ENCODE measurements around the gene ALK.
"Not testable (repeated sequence)": the region's sequence is repeated elsewhere in the genome, so short reads cannot be mapped to it uniquely, and the experiment has no call there.

ALK gene

DNA sequence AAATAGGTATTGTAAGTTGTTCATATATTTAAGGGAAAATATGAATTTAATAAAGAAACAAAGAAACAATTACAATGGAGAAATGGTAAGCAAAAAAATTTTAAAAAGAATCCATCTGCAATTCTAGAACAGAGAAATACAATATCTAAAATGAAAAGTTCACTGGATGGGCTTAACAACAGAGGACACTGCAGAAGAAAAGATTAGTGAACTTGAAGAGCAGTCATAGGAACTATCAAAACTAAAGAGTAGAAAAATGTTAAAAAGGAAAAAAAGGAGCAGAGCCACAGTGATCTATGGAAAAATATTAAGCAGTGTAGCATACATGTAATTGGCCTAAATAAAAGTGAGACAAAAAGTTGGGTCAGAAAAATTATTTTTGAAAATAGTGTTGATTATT, 83.5 kb downstream of the ALK start:
- no peak for DNase-seq

DNA sequence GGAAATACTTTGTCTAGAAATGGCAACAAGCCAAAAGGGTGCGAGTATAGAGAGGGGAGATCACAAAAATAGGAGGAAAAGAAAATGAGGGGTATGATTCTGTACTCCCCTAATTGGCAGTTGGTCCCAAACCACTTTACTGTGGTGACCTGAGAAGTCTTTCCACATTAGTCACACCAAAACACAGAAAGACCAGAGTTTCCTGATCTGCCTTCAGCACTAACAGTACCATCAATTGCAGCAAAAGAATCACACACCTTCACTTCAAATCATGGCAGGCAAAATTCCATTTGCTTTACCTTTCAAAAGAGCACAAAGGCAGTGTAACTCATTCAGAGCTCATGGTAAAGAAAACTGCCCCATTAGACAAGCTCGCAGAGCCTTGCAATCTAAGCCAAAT, 86.8 kb downstream of the ALK start:
- DNase-seq: no peak

DNA sequence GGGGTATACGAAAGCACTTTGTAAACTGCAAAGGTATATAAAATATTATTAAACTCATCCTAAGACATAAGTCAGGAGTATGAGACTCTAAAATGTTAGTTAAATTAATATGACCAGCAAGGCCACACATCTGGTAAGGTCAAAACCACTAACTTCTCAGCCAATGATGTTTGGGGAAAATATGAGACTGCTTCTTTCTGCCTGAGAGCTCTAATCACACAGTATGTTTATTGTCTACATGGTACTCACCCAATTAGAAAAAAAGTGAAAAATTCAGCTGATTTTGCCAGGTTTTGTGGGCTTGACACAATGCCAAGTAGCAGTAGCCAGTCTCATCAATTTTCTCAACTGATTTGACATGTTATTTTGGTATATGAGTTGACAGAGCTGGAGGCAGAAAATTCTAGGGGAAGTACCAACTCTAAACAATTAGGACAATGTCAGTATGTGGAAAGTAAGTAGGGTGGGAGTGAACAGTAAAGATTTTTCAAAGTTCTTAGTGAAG, 87.3 kb downstream of the ALK start:
- no peak for DNase-seq

DNA sequence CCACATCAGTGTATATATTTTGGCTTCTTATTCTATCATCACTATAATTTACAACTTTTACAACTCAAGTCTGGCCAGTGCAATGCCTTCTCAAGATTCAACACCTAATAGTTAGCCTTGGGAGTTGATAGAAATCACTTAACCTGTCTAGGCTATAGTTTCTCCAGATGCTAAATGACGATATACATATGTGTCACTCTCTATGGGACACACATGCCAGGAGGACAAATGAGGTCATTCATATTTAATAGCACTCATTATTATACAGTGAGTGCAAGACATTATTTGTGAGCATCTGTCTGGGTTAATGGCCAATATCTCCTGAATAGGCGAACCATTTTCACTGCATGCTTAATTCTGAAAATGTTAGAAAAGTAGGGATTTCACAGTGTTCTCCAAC, 89.8 kb downstream of the ALK start:
- no peak for DNase-seq

DNA sequence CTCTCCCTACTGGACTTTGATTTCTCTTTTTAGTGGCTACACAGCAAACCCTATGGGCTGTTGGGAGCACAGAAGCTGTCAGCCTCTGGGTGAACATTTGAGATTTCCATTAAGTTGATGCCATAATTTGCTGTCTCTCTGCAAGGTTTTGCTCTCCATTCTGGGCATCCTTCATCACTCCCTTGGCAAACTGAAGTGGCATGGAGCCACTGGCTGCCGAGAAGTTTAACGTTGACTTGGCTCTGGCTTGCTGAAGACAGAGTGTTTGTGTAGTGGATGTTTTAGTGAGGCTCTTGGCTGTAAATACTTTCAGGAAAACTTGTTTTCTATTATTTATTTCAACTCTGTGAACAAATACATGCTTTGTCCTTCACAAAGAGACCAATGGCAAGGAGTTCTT, 91.5 kb downstream of the ALK start:
- no peak for DNase-seq

DNA sequence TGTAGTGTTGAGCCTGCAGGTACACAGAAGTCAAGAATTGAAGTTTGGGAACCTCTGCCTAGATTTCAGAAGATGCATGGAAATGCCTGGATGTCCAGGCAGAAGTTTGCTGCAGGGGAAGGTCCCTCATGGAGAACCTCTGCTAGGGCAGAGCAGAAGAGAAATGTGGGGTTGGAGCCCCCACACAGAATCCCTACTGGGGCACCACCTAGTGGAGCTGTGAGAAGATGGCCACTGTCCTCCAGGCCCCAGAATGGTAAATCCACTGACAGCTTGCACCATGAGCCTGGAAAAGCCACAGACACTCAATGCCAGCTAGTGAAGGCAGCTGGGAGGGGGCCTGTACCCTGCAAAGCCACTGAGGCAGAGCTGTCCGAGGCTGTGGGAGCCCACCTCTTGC, 97.2 kb downstream of the ALK start:
- not testable (repeated sequence) for DNase-seq

DNA sequence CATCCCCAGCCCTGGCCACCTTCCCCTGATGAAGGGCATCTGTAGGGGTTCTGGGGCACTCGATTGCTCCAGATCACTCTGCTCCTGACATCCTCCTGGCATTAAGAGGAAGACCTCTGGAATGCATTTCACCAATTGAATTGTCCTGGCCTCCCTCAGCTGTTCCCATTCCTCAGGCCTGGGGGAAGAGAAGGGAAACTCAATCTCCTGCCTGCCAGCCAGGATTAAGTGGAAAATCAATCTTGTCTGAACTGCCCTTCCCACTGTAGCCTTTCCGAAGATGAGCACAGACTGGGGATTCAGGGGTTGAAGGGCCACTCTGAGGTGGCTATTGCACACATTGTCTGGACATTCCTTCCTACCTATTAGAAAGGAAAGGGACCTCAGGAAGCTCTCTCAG, 99.8 kb downstream of the ALK start:
- peak; percentile 36 for DNase-seq

DNA sequence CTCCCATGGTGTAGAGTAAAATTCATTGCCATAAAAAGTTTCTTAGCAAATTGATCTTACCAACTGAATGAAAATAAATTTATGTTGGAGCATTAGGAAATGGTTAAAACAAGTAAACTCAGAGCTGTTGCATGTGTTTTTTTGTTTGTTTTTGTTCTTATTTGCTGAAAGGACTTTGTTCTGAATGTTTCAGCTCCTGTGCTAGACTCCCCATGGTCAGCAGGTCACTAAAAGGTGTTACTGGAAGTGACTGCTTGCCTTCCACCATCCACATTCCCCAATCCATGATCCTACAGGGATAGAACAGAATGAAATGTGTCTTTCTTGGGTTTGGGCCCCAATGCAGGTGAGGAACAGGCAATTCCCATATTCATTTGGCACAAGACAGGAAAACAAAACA, 101.8 kb downstream of the ALK start:
- no peak for DNase-seq

DNA sequence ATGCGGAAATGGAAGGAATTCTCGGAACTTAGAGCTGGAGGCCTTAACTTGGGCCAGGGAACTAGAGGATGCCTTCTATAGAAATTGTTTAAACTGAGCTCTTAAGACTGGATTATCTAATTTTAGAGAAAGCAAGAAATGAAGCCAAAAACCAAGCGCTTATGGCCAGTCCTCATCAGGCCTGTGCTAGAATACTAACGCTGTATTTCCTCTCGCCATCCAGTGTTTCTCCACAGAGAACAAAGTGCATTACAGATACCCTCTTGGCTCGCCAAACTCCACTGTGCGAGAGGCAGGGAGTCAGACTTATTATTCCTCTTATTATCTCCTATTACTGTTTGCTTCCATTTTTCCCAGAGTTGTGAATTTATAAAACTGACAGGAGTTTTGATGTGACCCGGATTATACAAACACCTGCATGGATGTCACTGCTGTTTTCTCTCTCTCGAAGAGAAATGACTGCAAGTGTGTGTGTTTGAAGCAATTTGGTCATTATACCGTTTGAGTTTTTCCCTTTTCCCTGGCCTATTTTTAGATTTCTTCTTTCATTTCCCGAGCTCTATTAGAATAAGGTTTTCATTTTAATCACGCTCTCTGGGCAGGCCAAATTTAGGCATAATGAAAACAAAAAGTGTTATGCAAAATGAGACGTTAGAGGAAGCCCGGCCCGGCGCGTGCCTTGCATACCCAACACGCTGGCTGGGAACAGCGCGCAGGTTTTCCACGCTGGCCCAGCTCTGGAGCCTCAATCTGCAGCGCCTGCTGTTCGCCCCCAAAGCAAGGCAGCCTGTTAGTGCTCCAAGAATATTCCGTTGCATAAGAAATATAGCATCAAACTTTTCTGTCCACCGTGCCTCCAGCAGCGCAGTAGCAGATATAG, 103.3 kb downstream of the ALK start:
- DNase-seq: no peak

DNA sequence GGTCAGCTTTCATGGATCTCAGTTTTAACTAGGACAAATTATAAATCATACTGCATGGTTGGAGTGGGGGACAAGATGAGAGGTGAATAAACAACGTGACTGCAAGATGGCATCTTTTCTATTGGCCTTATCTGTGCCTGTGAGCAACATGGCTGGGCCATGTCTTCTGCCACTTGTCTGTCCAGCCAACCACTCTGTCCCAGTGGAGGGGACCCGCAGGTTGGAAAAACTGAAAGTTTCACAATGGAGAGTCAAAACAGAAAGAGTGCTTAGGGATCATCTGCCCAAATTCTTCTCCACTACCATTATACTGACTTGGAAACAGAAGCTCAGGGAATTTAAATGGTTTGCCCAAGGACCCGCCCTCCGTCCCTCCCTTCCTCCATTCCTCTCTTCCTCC, 104.1 kb downstream of the ALK start:
- DNase-seq: no peak

DNA sequence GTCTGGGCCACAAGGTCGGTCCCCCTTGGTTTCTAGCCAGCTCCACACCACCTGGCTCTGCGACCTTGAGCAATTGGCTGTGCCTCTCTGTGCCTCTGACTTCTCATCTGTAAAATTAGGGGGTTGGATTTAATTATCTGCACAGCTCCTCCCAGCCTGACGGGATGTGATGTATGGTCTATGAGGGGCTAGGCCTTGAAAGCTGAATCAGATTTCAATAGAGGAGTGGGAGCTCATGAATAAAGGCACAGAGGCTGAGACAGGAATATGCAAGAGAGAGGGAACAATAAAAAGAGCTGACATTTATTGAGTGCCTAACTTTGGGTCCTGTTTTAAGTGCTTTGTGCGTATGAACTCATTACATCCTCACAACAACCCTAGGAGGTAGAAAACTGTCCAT, 104.7 kb downstream of the ALK start:
- DNase-seq: no peak

DNA sequence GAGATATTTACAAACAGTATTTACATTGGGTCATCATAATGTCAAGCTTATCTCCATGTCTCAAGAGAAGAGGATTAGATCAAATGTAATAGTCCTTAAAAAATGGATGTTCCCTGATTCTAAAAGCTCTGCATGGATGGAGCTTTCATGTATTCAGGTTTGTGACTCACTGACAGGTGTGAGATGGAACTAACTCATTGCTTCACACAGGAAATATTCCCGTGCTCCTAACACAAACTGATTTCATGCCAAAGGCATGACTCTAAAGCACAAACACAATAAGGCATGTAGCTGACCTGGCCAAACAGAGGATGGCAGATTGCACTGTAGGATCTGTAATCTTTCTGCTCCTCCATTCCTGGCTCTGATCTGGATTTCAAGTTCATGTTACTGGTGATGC, 110.0 kb downstream of the ALK start:
- no peak for DNase-seq

DNA sequence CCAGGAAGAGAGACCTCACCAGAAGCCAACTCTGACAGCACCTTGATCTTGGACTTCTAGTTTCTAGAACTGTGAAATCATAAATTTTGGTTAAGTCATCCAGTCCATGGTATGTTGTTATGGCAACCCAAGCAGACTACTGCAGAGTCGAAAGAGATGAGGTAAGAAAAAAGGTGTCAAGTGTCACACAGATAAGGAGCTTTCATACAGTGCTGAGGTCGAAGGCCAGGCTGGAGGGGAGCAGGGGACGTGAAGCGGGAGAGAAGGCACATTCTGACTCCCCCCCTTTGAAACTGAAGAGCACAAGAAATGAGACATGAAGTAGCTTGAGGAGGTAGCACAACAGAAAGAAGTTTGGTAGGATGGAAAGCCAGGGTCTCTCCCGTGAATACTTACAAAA, 110.4 kb downstream of the ALK start:
- no peak for DNase-seq

DNA sequence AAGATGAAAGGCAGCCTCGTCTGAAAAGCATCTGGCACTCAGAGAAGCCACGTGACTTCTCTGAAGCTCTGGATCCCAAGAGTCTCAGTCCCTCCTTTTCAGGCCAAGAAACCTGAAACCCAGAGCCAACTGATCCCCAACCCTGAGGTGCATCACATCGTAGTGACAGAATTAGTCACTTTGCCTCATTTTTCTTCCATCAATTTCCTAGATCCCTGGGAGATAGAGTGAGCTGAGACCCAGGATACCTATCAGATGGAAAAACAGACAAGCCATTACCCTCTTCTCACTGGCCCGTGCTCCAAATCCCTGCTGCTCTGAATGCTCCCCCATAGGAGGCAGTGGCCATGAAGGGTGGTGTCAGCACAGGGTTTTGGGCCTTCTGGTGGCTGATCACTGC, 113.1 kb downstream of the ALK start:
- DNase-seq: no peak

DNA sequence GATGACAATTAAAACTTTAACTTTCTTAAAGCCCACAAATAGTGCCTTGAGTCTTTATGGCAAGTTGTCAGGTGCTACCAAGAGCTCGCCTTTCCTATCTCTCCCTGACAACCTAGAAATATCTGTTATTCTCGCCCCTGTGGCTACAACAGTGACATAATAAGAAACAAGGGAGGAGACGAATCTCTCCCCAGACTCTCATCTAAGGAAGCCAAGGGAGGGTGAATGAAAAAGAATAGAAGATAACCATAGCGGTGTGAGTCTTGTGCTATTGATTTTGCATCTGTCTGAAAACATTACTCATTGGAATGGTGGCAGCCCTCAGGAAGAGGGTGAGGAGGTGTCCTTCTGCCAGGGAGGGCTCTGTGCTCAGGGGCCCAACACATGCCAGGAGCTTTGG, 114.3 kb downstream of the ALK start:
- no peak for DNase-seq

DNA sequence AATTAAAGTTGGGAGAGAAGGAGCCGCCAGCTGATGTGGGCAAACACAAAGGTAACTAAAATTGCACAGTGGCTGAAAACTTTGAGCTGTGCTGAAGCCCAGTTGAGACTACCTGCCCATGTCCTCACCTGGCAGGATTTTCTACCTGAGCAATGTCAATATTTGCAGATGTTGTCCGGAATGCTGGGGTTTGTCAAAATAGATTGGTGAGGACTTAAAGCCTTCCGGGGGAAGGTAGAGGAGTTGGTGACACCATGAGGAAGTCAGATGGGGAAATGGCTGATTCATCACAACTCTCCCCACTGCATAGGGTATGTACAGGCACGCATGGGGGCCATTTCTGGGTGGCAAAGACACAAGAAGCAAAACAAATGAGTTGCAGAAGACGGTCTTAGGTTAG, 114.9 kb downstream of the ALK start:
- DNase-seq: no peak

DNA sequence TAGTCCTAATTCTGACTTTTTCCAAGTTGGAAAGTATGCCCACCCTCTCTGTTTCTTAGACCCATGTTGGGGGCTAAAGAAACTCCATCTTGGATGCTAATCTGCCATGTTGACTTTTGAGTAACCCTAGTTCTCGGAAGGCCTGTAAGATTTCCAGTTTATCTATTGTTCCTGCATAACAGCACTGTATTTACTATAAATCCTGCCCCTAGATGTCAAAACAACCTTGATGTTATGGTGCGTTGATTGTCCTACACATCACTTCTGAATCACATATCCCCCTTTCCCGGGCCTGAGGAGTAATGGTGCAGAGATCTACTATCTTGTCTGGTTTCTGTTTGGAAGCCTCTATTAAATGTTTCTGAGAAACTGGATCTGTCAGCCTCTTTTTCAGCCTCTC, 116.7 kb downstream of the ALK start:
- no peak for DNase-seq

DNA sequence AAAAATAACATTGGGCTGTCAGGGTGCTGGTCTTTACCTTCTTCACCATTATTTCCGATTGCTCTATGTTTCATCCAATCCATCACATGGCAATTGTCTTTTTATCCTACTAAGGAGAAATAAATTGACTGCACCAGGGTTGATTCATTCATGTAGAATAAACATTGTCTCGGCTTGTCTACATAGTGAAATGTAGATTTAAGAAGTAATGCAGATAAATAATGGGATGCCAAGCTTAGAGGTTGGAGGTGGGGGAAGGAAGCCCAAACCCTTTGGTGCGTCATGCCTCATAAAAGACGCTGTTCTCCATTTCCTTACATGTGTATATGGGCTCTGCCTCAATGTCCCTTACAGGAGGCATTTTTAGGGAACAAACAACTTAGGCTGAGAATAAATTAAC, 117.8 kb downstream of the ALK start:
- DNase-seq: no peak

DNA sequence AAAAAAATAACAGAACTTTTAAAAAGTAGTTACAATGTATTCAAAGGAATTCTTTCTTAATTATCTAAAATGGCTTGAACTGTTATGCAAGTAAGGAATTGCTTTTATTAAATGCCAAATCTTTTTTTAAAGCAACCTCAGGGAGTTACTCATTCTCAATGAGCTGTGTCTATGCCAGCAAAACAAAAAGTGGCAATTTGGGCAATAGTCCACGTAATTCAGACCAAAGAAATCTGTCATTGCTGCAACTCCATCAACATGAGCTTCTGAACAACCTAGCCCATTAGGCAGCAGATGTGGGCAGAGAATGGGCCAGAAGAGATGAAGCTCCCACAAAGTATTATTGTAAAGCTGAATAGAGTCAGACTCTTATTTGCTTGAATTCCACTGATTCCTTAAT, 118.4 kb downstream of the ALK start:
- DNase-seq: no peak

DNA sequence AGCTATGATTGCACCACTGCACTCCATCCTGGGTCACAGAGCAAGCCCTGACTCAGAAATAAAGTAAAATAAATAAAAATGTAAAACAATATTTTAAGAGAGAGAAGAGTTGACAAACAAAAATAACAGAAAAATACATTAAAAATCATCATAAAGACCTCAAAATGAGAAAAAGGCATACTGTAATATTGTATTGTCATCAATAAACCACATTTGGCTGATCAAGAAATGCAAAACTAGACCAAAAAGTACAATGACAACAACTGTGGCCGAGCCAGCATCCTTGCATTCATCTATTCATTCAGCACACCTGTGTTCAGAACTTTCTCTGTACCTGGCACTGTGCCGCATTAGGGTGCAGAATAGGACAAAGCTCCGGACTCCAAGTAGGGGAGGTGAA, 121.8 kb downstream of the ALK start:
- no peak for DNase-seq

DNA sequence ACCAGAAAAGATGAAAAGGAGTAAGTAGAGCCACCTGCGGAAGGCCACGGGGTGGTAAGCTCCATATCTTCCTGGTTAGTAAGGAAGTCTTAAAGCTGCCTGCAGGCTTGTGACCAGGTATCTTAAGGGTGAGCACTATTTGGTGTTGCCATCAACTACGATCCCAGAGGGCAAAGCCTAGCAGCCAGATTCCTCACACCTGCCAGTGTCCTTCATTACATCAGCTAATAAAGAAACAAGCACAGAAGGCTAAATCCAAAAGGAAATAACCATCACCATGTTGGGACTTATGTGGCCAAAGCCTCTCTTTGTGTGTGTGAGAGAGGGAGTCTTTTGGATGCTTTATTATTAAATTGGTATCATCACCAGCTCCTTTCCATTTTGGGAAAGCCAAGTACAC, 123.5 kb downstream of the ALK start:
- DNase-seq: no peak

DNA sequence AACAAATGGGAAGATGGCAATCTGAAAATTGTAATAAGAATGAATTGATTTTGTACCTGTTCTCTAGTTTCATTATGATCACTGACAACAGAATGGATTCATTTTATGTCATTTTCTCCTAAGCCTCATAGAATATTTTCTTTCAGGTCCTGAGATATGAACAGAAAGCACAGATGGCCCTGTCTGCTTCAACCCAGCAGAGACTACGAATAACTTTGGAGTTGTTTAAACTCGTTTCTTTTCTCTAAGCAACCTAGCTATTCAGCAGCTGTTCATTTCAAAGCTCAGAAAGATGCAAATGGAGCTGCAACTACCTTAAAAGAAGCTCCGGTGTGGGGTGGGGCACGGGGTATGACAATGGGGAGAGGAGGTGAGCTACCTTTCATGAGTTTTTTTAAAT, 124.9 kb downstream of the ALK start:
- DNase-seq: no peak

DNA sequence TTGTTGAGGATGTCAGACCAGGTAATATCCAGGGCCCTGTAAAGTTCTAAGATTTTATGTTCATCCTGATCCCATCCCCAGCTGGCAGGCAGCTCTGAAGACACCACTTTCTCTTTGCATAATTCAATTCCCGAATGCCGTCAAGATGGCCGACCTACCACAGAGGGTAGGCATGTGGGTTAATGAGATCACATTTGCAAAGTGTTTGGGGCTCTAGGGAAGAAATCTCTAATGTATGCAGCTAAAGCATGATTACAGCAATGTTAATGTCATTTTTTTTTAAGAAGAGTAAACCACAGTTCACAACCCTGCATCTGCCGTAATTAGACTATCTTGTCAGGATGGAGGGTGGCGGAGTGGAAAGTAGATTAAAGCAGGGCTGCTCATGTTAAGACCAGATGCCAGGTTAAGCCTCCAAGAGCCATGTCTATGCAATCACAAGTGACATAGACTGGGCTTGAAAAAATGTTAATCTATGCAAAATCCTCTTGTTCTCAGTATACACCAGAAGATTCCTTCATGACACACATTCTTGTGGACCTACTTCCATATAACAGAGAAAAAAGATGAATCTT, 131.4 kb downstream of the ALK start:
- no peak for DNase-seq
